NCI-H2196 treated with DMSO at 0.1 percent for 48 hours (cell line): ENCODE results near the gene RNF41.
A peak's percentile ranks its signal among the peaks of the same experiment; 100 is the strongest.

ENCODE experiments used
- DNase-seq: peaks from one replicate; lab custom pipeline; 2025; ENCODE audit not compliant: unreplicated experiment; lab: John Stamatoyannopoulos, UW

The RNF41 gene

GRCh38 chr12:56244494-56244893 lies 22.8 kb upstream of the RNF41 start:
- DNase-seq, result no peak

- no peak for DNase-seq
These were observed 22.0 kb upstream of the RNF41 start for GRCh38 chr12:56243731-56244181.

- no peak for DNase-seq
These were observed 21.3 kb upstream of the RNF41 start for GRCh38 chr12:56242986-56243385.

- no peak for DNase-seq
These were observed 19.9 kb upstream of the RNF41 start for GRCh38 chr12:56241424-56242303.

GRCh38 chr12:56237552-56237951 lies 15.8 kb upstream of the RNF41 start:
- DNase-seq, result no peak

- DNase-seq, result no peak
These were observed 15.3 kb upstream of the RNF41 start for GRCh38 chr12:56236985-56237384.

- DNase-seq, result no peak
These were observed 14.4 kb upstream of the RNF41 start for GRCh38 chr12:56236091-56236490.

GRCh38 chr12:56234746-56235436 lies 13.2 kb upstream of the RNF41 start:
- no peak for DNase-seq

GRCh38 chr12:56231184-56231582 lies 9.5 kb upstream of the RNF41 start:
- DNase-seq, result no peak

GRCh38 chr12:56230432-56231183 lies 8.9 kb upstream of the RNF41 start:
- no peak for DNase-seq

GRCh38 chr12:56229916-56230431 lies 8.3 kb upstream of the RNF41 start, which contains the start of gene SLC39A5:
SLC39A5 (plus strand) TSS chr12:56230051; CDS start chr12:56231275, 1,224 bp downstream.
- no peak for DNase-seq

GRCh38 chr12:56229082-56229481 lies 7.4 kb upstream of the RNF41 start:
- no peak for DNase-seq

GRCh38 chr12:56224954-56225353 lies 3.2 kb upstream of the RNF41 start:
- no peak for DNase-seq

- DNase-seq, result peak; percentile 95
These were observed 2.5 kb upstream of the RNF41 start, which contains the start of gene NABP2 for GRCh38 chr12:56224102-56224701. NABP2 (plus strand) TSS chr12:56224342; CDS start chr12:56224857, 515 bp downstream.

GRCh38 chr12:56223571-56224101 lies 1.9 kb upstream of the RNF41 start:
- DNase-seq, result no peak

GRCh38 chr12:56222531-56222895 lies 791 bp upstream of the RNF41 start:
- DNase-seq, result no peak

GRCh38 chr12:56221232-56221756 lies 428 bp downstream of the RNF41 start:
- no peak for DNase-seq

- DNase-seq, result no peak
These were observed 1.0 kb downstream of the RNF41 start for GRCh38 chr12:56220611-56221231.

- DNase-seq, result no peak
These were observed 1.9 kb downstream of the RNF41 start for GRCh38 chr12:56219840-56220239.

GRCh38 chr12:56216461-56216860 lies 5.3 kb downstream of the RNF41 start:
- DNase-seq, result no peak
